Measurements from ENCODE around the gene AIRE.
"Not testable (repeated sequence)": the region's sequence is repeated elsewhere in the genome, so short reads cannot be mapped to it uniquely, and the experiment has no call there.

AIRE gene

GRCh38 chr21:44337941-44338895, 52.5 kb downstream of the AIRE start:
- DNase-seq (ENCODE audit: low read depth, low spot score) = no peak

- peak; percentile 86 for DNase-seq (ENCODE audit: low read depth, low spot score)
Observed at GRCh38 chr21:44338971-44339910, 53.6 kb downstream of the AIRE start, which contains the start of gene CFAP410. TSS of gene CFAP410 (minus strand) at chr21:44339390. CDS start at chr21:44339194, 196 bp downstream.

DNA sequence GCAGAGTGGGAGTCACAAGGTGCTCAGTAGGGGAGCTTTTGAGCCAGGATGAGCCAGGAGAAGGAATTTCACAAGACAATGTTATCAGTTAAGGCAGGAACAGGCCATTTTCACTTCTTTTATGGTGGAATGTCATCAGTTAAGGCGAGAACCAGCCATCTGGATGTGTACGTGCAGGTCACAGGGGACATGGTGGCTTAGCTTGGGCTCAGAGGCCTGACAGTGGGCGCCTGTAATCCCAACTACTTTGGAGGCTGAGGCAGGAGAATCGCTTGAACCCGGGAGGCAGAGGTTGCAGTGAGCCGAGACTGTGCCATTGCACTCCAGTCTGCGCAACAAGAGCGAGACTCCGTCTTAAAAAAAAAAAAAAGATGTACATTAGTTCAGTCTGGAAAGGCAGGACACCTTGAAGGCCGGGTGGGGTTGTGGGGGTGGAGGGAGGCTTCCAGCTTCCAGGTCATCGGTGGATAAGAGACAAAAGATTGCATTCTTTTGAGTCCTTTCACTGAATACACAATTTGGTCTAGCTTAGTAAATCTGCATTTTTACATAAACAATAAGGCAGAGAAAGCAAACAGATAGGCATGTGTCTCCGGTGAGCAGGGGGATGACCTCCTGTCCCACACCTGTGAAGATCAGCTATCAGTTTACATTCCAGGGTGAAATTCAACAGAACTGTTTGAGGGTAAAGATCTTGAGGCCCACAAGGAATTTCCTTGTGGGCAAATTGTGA, 56.2 kb downstream of the AIRE start:
- not testable (repeated sequence) for DNase-seq (ENCODE audit: low read depth, low spot score)

GRCh38 chr21:44342981-44343380, 57.3 kb downstream of the AIRE start:
- DNase-seq (ENCODE audit: low read depth, low spot score) = not testable (repeated sequence)

- no peak for DNase-seq (ENCODE audit: low read depth, low spot score)
Observed at GRCh38 chr21:44344541-44345183, 59.0 kb downstream of the AIRE start.

DNA sequence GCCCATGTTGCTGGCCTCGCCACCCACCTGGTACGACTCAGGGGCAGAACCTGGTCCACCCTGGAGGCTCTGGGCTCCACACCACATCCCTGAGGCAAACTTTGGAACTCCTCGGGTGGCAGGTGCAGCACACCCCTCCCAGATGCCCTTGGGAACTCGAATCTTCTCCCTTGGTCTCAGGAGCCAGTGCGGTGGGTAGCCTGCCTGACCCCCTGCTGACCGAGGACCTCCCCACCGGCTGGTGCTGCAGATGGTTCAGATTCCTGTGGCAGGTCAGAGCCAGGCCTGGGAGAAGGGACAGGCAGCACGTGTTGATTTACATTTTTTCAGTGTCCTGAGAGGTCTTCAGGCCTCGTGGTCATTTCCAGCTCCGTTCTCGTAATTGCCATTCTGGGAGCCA, 59.8 kb downstream of the AIRE start:
- DNase-seq (ENCODE audit: low read depth, low spot score) = no peak

GRCh38 chr21:44347911-44348451, 62.3 kb downstream of the AIRE start:
- DNase-seq (ENCODE audit: low read depth, low spot score) = no peak
